Measurements from ENCODE around the gene UBE2D1.

GRCh38 chr10:58399410-58399809, 64.6 kb downstream of the UBE2D1 start:
- TF ChIP-seq ZNF274 (IDR thresholded peaks at IDR 0.05; ENCODE audit: low read depth, low read length) (no peak), YY1 (IDR thresholded peaks at IDR 0.05; ENCODE audit: insufficient read depth, insufficient read length) (no peak), SUZ12 (IDR thresholded peaks at IDR 0.05; ENCODE audit: extremely low read depth, insufficient read depth, insufficient read length) (no peak)

Measured in NT2/D1 (cell line).